ENCODE data around the gene CLPTM1L.

GRCh38 chr5:1333986-1334385 lies 10.9 kb downstream of the CLPTM1L start:
- TF ChIP-seq CTCF (conservative IDR thresholded peaks at IDR 0.05; ENCODE audit: low read length) (no peak), EZH2phosphoT487 (IDR thresholded peaks at IDR 0.05; ENCODE audit: borderline replicate concordance) (no peak)

Data from Loucy (cell line).